KOPT-K1 (cell line): ENCODE data around the gene CARD18.

Source experiments
- H3K27ac ChIP-seq: fragments of 200-600 bp; sonication (generic); 2 replicates; pipeline ENCODE4 v1.5.1; 2016; ENCODE audit warnings: antibody characterized with exemption, mild to moderate bottlenecking, low read depth, low read length; ENCODE audit not compliant: poor library complexity, severe bottlenecking
- H3K36me3 ChIP-seq: fragments of 200-600 bp; sonication (generic); 2 replicates; pipeline ENCODE4 v1.5.1; 2017; ENCODE audit warnings: antibody characterized with exemption, mild to moderate bottlenecking, low read length, moderate library complexity; ENCODE audit not compliant: insufficient read depth
- H3K9me3 ChIP-seq: fragments of 200-600 bp; sonication (generic); 2 replicates; pipeline ENCODE4 v1.5.1; 2017; ENCODE audit warnings: antibody characterized with exemption, low read length, mild to moderate bottlenecking; ENCODE audit not compliant: insufficient read depth, poor library complexity, severe bottlenecking

CARD18 gene

GRCh38 chr11:105139669-105140068 lies at the start of gene CARD18:
TSS of gene CARD18 (minus strand) at chr11:105139769. CDS start at chr11:105139726, 43 bp downstream.
- no peaks in the 10 kb centered on the region for H3K36me3 ChIP-seq
- H3K27ac ChIP-seq: no peak within 1 kb of the TSS
- no peaks in the 10 kb centered on the region for H3K9me3 ChIP-seq

GRCh38 chr11:105183987-105184386 lies 44.4 kb upstream of the CARD18 start:
- no peaks in the 10 kb centered on the region for H3K36me3 ChIP-seq
- H3K9me3 ChIP-seq: no peaks in the 10 kb centered on the region
- H3K27ac ChIP-seq: no peak overlapping the region

- Histone ChIP-seq H3K27ac (no peak overlapping the region), H3K9me3 (no peaks in the 10 kb centered on the region), H3K36me3 (no peaks in the 10 kb centered on the region)
Measured at GRCh38 chr11:105183426-105183825, 43.9 kb upstream of the CARD18 start.

GRCh38 chr11:105181521-105181920 lies 42.0 kb upstream of the CARD18 start:
- no peaks in the 10 kb centered on the region for H3K36me3 ChIP-seq
- H3K9me3 ChIP-seq: no peaks in the 10 kb centered on the region
- H3K27ac ChIP-seq: no peak overlapping the region

- H3K27ac ChIP-seq: no peak overlapping the region
- no peaks in the 10 kb centered on the region for H3K9me3 ChIP-seq
- no peaks in the 10 kb centered on the region for H3K36me3 ChIP-seq
Measured at GRCh38 chr11:105181100-105181499, 41.5 kb upstream of the CARD18 start.

GRCh38 chr11:105179542-105180278 lies 40.1 kb upstream of the CARD18 start:
- Histone ChIP-seq H3K27ac (no peak overlapping the region), H3K36me3 (no peaks in the 10 kb centered on the region), H3K9me3 (no peaks in the 10 kb centered on the region)

GRCh38 chr11:105177658-105178057 lies 38.1 kb upstream of the CARD18 start:
- Histone ChIP-seq H3K9me3 (no peaks in the 10 kb centered on the region), H3K36me3 (no peaks in the 10 kb centered on the region), H3K27ac (no peak overlapping the region)

GRCh38 chr11:105168457-105168856 lies 28.9 kb upstream of the CARD18 start:
- Histone ChIP-seq H3K36me3 (no peaks in the 10 kb centered on the region), H3K9me3 (no peaks in the 10 kb centered on the region), H3K27ac (no peak overlapping the region)

- Histone ChIP-seq H3K9me3 (no peaks in the 10 kb centered on the region), H3K36me3 (no peaks in the 10 kb centered on the region), H3K27ac (no peak overlapping the region)
Measured at GRCh38 chr11:105167244-105167643, 27.7 kb upstream of the CARD18 start.

GRCh38 chr11:105164208-105164607 lies 24.6 kb upstream of the CARD18 start:
- Histone ChIP-seq H3K27ac (no peak overlapping the region), H3K36me3 (no peaks in the 10 kb centered on the region), H3K9me3 (no peaks in the 10 kb centered on the region)

- Histone ChIP-seq H3K27ac (no peak overlapping the region), H3K9me3 (no peaks in the 10 kb centered on the region), H3K36me3 (no peaks in the 10 kb centered on the region)
Measured at GRCh38 chr11:105162506-105162905, 22.9 kb upstream of the CARD18 start.

- Histone ChIP-seq H3K27ac (no peak overlapping the region), H3K36me3 (no peaks in the 10 kb centered on the region), H3K9me3 (no peaks in the 10 kb centered on the region)
Measured at GRCh38 chr11:105158436-105158835, 18.9 kb upstream of the CARD18 start.

GRCh38 chr11:105156720-105157119 lies 17.2 kb upstream of the CARD18 start:
- Histone ChIP-seq H3K36me3 (no peaks in the 10 kb centered on the region), H3K27ac (no peak overlapping the region)

GRCh38 chr11:105156231-105156630 lies 16.7 kb upstream of the CARD18 start:
- H3K9me3 ChIP-seq: no peaks in the 10 kb centered on the region
- no peak overlapping the region for H3K27ac ChIP-seq
- H3K36me3 ChIP-seq: no peaks in the 10 kb centered on the region

More at GRCh38 chr11:105156720-105157119, 17.2 kb upstream of the CARD18 start:
- H3K9me3 ChIP-seq: no peaks in the 10 kb centered on the region

- Histone ChIP-seq H3K9me3 (no peaks in the 10 kb centered on the region), H3K36me3 (no peaks in the 10 kb centered on the region), H3K27ac (no peak overlapping the region)
Measured at GRCh38 chr11:105155679-105156078, 16.1 kb upstream of the CARD18 start.

GRCh38 chr11:105153392-105153791 lies 13.8 kb upstream of the CARD18 start:
- Histone ChIP-seq H3K36me3 (no peaks in the 10 kb centered on the region), H3K27ac (no peak overlapping the region), H3K9me3 (no peaks in the 10 kb centered on the region)
